MM.1S (cell line): ENCODE measurements around the gene OLFML2A.

Experiments used
- DNase-seq: peaks from one replicate; pipeline ENCODE4 v3.0.0-alpha.2; 2015
- H2AFZ ChIP-seq: fragments of 300-600 bp; sonication (generic); 2 replicates; pipeline ENCODE4 v1.6.0; 2016; ENCODE audit warnings: antibody characterized with exemption, low read length
- H3F3A ChIP-seq: fragments of 300-600 bp; sonication (generic); 2 replicates; pipeline ENCODE4 v1.6.1; 2016; ENCODE audit warnings: mild to moderate bottlenecking, antibody characterized with exemption, low read length, moderate library complexity, mixed read lengths; ENCODE audit not compliant: insufficient read depth
- H3K27ac ChIP-seq: fragments of 300-600 bp; sonication (generic); 2 replicates; pipeline ENCODE4 v1.5.1; 2016; ENCODE audit warnings: mild to moderate bottlenecking, low read length
- H3K27me3 ChIP-seq: fragments of 300-600 bp; sonication (generic); replicated peaks from 2 replicates; pipeline ENCODE4 v1.6.0; 2016; ENCODE audit warnings: low read length; ENCODE audit not compliant: insufficient read depth
- H3K36me3 ChIP-seq: fragments of 300-600 bp; sonication (generic); replicated peaks from 2 replicates; pipeline ENCODE4 v1.6.1; 2016; ENCODE audit warnings: mild to moderate bottlenecking, low read length, mixed read lengths; ENCODE audit not compliant: insufficient read depth
- H3K4me1 ChIP-seq: fragments of 300-600 bp; sonication (generic); 2 replicates; pipeline ENCODE4 v1.6.1; 2016; ENCODE audit warnings: low read length, mixed read lengths
- H3K4me2 ChIP-seq: fragments of 300-600 bp; sonication (generic); 2 replicates; pipeline ENCODE4 v1.6.0; 2016; ENCODE audit warnings: low read depth, low read length
- H3K4me3 ChIP-seq: fragments of 300-600 bp; sonication (generic); 2 replicates; pipeline ENCODE4 v1.5.1; 2016; ENCODE audit warnings: low read length, mixed read lengths
- H3K79me2 ChIP-seq: fragments of 300-600 bp; sonication (generic); 2 replicates; pipeline ENCODE4 v1.6.1; 2016; ENCODE audit warnings: mixed run types, low read length, mixed read lengths
- H3K9ac ChIP-seq: fragments of 300-600 bp; sonication (generic); 2 replicates; pipeline ENCODE4 v1.6.1; 2016; ENCODE audit warnings: low read length, mixed read lengths
- H3K9me2 ChIP-seq: fragments of 300-600 bp; sonication (generic); replicated peaks from 2 replicates; pipeline ENCODE4 v1.6.1; 2016; ENCODE audit warnings: mild to moderate bottlenecking, low read length, mixed read lengths; ENCODE audit not compliant: insufficient read depth
- H3K9me3 ChIP-seq: fragments of 300-600 bp; sonication (generic); replicated peaks from 2 replicates; pipeline ENCODE4 v1.6.1; 2016; ENCODE audit warnings: mild to moderate bottlenecking, low read length, mixed read lengths; ENCODE audit not compliant: insufficient read depth
- H4K20me1 ChIP-seq: fragments of 300-600 bp; sonication (generic); 2 replicates; pipeline ENCODE4 v1.6.1; 2016; ENCODE audit warnings: mild to moderate bottlenecking, low read length, moderate library complexity, mixed read lengths; ENCODE audit not compliant: insufficient read depth
- EZH2 ChIP-seq: fragments of 300-600 bp; sonication (generic); optimal IDR thresholded peaks from 2 replicates; pipeline ENCODE3; 2017; ENCODE audit warnings: low read depth, mild to moderate bottlenecking, antibody characterized with exemption, low read length, mixed read lengths
- EZH2phosphoT487 ChIP-seq: fragments of 300-600 bp; sonication (generic); IDR thresholded peaks from 2 replicates; pipeline ENCODE4 v1.6.1; 2018; ENCODE audit warnings: antibody characterized with exemption, low read length
- TF ChIP-seq, protein P1 (sequence below): fragments of 300-600 bp; sonication (generic); IDR thresholded peaks from 2 replicates; pipeline ENCODE4 v1.5.1; 2016; ENCODE audit warnings: antibody characterized with exemption, low read length, mixed read lengths

Gene OLFML2A

DNA sequence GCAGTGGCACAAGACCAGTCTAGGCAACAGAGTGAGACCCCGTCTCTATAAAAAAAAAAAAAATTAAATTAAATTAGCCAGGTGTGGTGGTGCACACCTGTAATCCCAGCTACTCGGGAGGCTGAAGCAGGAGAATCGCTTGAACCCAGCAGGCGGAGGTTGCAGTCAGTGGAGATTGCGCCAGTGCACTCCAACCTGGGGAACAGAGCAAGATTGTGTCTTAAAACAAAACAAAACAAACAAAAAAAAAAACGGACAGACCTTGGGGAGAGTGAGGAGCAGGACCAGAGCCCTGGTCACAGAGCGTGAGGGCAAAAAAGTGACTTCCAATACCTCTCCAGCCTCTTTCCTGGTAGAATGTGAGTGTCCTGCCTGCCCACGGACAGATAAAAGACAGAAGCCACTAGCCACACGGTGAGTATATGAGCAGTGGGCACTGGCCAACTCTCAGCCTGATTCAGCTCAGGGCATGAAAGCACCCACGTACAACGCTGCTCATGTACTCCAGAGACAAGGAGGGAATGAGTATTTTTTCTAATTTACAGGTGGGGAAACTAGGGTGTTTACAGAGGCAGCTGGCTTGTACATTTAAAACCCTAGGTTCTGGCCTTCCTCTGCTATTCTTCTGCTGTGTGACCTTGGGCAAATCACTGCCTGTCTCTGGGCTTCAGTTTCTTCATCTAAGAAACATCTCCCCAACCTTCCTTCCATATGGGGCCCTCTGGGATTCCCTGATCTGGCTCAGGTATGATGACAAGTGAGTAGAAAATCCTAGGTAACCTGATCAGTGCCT is 1.8 kb downstream of the OLFML2A start:
- Histone ChIP-seq H2AFZ (no peak overlapping the region), H3F3A (no peaks in the 10 kb centered on the region), H3K36me3 (no peaks in the 10 kb centered on the region), H3K4me1 (0 out of 2 replicates have a peak, but pooled peaks cover 3% of the 10 kb centered on the region), H3K9ac (no peak overlapping the region), H3K4me2 (no peak overlapping the region), H3K4me3 (no peak overlapping the region), H4K20me1 (no peaks in the 10 kb centered on the region), H3K9me2 (no peaks in the 10 kb centered on the region), H3K79me2 (no peaks in the 10 kb centered on the region), H3K9me3 (no peaks in the 10 kb centered on the region), H3K27ac (no peak overlapping the region), H3K27me3 (peaks cover 15% of the 10 kb centered on the region)
- no peak for DNase-seq
- TF ChIP-seq EZH2phosphoT487: no peak
- TF ChIP-seq EZH2: no peak
- TF ChIP-seq, protein P1, sequence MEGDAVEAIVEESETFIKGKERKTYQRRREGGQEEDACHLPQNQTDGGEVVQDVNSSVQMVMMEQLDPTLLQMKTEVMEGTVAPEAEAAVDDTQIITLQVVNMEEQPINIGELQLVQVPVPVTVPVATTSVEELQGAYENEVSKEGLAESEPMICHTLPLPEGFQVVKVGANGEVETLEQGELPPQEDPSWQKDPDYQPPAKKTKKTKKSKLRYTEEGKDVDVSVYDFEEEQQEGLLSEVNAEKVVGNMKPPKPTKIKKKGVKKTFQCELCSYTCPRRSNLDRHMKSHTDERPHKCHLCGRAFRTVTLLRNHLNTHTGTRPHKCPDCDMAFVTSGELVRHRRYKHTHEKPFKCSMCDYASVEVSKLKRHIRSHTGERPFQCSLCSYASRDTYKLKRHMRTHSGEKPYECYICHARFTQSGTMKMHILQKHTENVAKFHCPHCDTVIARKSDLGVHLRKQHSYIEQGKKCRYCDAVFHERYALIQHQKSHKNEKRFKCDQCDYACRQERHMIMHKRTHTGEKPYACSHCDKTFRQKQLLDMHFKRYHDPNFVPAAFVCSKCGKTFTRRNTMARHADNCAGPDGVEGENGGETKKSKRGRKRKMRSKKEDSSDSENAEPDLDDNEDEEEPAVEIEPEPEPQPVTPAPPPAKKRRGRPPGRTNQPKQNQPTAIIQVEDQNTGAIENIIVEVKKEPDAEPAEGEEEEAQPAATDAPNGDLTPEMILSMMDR: no peak

DNA sequence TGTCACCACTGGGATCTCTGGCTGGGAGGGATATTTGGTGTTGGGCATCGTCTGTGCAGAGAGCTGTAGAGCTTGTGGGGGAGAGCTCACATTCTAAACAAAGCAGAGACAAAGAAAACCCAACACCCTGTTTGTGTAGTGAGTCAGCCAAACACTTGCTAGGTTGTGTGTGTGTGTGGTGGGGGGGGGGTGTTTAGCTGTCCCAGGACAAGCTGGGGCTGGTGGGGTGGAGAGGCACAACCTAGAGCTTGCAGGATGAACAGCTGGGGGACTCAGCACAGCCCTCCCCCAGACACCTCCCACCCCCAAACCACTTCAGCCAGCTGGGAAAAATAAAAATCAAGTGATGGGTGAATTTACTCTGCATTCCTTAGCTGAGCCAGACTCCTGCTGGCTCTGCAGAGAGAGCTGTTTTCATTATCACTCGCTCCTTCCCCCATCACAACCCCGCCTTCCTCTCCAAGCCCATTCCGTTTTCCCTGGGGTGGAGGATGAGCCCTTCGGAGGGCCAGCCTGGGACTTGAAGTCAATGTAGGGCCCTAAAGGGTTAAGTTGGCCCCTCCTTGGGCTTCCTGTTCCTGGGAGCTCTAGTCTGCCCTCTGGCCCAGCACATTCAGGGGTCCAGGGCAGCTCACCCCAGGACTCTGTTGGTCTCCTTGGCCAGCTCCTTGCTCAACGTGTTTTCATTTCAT is 2.6 kb downstream of the OLFML2A start:
- no peaks in the 10 kb centered on the region for H3K79me2 ChIP-seq
- no peak overlapping the region for H3K9ac ChIP-seq
- H4K20me1 ChIP-seq: no peaks in the 10 kb centered on the region
- no peaks in the 10 kb centered on the region for H3K9me3 ChIP-seq
- H3K4me2 ChIP-seq: no peak overlapping the region
- no peak overlapping the region for H3K4me3 ChIP-seq
- no peak for TF ChIP-seq EZH2phosphoT487
- no peak for TF ChIP-seq EZH2
- TF ChIP-seq, protein P1: no peak
- H3K27ac ChIP-seq: no peak overlapping the region
- H3F3A ChIP-seq: no peaks in the 10 kb centered on the region
- no peak for DNase-seq
- no peaks in the 10 kb centered on the region for H3K36me3 ChIP-seq
- H3K27me3 ChIP-seq: peaks cover 15% of the 10 kb centered on the region
- H3K9me2 ChIP-seq: no peaks in the 10 kb centered on the region
- no peaks in the 10 kb centered on the region for H3K4me1 ChIP-seq
- H2AFZ ChIP-seq: no peak overlapping the region

DNA sequence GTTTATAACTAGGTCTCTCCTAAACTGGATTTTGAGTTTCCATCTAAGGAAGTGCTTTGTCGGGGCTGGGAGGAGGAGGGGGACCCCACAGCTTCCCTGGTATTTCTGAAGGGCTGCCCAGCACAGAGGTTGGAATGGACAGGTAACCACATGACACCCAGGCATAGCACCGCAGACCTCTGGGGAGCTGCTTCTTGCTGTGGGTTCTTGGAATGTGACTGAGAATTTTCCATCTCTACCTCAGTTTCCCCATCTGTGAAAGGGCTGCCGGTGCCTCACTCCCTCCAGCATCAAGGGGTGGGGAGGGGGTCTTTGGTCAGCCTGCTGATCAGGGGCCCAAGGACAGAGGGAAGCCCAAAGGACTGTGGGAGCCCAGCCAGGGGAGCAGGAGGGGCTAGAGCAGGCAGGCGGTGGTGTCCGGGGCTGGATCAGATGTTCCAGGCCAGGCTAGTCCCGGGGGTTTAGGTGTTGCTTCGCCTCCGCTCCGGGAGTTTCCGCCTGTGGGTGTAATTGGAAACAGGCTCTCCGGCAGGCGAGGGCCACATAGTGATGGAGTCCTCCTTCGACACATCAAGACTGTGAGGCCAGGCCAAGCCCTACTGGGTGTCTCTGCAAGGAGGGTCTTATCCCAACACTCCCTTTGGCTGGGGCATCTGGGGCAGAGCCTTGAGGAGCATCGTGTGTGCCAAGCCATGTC is 3.3 kb downstream of the OLFML2A start:
- Histone ChIP-seq H3K27me3 (peaks cover 15% of the 10 kb centered on the region), H3K4me1 (no peaks in the 10 kb centered on the region), H3F3A (no peaks in the 10 kb centered on the region), H3K9me3 (no peaks in the 10 kb centered on the region), H3K27ac (no peak overlapping the region), H3K9me2 (no peaks in the 10 kb centered on the region), H3K9ac (no peak overlapping the region), H4K20me1 (no peaks in the 10 kb centered on the region), H3K79me2 (no peaks in the 10 kb centered on the region), H3K36me3 (no peaks in the 10 kb centered on the region), H3K4me3 (no peak overlapping the region), H2AFZ (no peak overlapping the region), H3K4me2 (no peak overlapping the region)
- TF ChIP-seq EZH2 (no peak), EZH2phosphoT487 (no peak)
- TF ChIP-seq, protein P1: no peak
- no peak for DNase-seq
